GM18505 (cell line): ENCODE data around the gene SFXN2.
"Not testable (repeated sequence)": the region's sequence is repeated elsewhere in the genome, so short reads cannot be mapped to it uniquely, and the experiment has no call there.

ENCODE experiments used
- ATAC-seq: cut with Tn5 transposase; IDR thresholded peaks from one replicate; pipeline ENCODE4 v1.9.1; 2021; ENCODE audit not compliant: unreplicated experiment
- POLR2A ChIP-seq: IDR thresholded peaks from 4 replicates; pipeline ENCODE4 v1.6.1; 2011; ENCODE audit warnings: borderline replicate concordance; ENCODE audit not compliant: insufficient read depth, insufficient read length; ENCODE audit errors: extremely low read depth

SFXN2 gene, protein sequence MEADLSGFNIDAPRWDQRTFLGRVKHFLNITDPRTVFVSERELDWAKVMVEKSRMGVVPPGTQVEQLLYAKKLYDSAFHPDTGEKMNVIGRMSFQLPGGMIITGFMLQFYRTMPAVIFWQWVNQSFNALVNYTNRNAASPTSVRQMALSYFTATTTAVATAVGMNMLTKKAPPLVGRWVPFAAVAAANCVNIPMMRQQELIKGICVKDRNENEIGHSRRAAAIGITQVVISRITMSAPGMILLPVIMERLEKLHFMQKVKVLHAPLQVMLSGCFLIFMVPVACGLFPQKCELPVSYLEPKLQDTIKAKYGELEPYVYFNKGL

DNA sequence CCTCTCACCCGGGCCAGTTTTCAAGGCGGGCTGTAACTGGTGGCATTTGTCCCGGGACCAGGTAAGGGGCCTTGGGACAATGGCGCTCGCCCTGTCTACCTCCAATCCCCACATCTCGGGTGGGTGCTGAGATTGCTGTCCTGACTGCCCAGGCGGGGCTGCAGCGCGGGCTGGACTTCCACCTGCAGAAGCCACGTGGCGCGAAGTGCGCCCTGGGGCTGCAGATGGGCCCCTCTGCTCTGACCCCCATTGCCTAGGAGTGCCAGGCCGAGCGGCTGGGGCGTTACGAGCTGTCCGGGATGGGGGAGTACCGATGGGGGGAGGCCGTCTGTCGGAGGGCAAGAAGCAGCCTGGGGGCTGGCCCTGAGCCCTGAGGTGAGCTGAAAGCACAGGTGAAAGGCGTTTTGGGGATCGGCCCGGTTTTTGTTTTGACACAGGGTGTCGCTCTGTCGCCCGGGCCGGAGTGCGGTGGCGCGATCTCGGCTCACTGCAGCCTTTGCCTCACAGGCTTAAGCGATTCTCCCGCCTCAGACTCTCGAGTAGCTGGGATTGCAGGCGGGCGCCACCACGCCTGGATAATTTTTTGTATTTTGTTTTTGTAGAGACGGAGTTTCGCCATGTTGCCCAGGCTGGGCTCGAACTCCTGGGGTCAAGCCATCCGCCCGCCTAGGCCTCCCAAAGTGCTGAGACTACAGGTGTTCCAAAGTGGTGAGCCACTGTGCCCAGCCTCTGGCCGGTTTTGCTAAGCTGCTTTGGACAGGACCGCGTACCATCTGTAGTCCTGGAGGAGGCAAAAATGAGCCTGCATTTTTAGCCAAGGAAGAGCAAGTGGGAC, at the start of gene SFXN2:
TSS of gene SFXN2 (plus strand) at position 16 of the 835 bp plus-strand sequence. CDS start 12,001 bp downstream, outside the sequence.
- ATAC-seq = peak; percentile 5
- peak; percentile 75 for TF ChIP-seq POLR2A

DNA sequence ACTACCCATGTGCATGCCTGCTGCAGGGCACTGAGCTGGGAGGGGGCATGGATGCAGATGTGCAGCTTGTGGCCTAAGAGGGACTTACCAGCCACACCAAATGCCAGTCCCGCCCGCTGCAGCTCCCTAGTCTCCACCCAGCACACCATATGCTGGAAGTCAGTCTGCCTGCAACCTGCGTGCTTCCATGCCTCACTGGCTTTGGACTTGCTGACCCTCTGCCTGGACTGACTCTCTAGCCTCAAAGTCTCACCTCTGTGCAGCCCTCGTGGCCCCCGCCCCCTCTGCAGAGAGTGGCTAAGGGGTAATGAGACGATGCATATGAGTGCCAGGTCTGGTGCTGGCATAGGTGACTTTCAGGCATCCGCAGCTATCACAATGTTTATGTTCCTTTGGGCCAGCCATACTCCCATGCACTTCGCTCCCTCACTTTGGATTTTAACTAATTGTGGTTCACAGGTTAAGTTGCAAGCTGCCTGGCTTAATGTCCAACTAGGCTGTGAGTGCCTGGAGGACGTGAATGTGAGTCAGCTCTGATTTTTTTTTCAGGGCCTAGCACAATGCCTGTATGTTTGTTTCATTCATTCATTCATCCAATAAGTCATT, 48.4 kb upstream of the SFXN2 start:
- no peak for TF ChIP-seq POLR2A
- no peak for ATAC-seq

DNA sequence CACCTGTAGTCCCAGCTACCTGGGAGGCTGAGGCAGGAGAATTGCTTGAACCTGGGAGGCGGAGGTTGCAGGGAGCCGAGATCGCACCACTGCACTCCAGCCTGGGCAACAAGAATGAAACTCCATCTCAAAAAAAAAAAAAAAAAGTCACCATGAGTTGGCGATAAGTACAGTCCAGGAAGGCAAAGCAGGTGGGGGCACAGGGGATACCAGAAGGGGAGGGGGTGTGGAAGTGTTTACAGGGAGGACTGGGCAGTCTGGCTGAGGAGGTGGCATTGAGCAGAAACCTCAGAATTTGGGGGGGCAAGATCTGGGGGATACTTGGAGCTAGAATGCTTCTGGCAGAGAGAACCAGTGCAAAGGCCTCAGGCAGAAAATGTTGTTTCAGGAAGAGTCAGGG, 47.0 kb upstream of the SFXN2 start:
- ATAC-seq = not testable (repeated sequence)

DNA sequence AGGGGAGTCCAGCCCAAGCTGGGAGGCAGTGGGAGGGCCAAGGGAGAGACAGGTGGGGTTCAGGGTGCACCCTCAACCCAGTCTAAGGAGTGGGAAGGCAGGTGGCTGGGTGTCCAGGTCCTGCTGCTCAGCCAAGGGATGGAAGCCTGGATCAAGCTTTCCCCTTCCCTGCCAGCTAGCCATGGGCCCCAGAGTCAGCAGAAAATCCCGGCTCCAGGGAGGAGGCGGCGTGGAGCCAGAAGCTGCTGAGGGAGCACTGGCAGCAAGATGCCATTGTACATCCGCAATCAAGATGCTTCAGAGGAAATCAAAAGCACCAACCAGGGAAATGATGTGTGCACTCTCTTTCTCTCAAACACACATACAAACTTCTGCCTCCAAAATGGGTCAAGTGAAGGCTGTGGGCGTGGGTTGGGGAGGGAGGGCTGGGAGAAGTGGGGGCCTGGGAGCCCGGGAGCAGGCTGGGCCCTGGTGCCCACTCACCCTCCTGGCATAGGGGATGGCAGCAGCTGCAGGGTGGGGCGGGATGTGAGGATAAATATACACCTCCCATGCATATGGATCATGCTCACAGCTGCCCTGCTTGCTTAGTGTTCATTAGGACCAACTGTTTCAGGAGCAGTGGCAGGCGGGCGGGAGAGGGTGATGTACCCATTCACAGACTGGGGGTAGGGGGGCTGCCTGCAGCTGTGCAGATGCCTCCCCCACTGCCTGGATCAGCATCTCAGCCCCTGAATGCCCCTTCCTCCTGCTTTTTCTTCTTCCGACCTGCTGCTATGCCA, 45.9 kb upstream of the SFXN2 start:
- no peak for TF ChIP-seq POLR2A
- ATAC-seq = no peak

DNA sequence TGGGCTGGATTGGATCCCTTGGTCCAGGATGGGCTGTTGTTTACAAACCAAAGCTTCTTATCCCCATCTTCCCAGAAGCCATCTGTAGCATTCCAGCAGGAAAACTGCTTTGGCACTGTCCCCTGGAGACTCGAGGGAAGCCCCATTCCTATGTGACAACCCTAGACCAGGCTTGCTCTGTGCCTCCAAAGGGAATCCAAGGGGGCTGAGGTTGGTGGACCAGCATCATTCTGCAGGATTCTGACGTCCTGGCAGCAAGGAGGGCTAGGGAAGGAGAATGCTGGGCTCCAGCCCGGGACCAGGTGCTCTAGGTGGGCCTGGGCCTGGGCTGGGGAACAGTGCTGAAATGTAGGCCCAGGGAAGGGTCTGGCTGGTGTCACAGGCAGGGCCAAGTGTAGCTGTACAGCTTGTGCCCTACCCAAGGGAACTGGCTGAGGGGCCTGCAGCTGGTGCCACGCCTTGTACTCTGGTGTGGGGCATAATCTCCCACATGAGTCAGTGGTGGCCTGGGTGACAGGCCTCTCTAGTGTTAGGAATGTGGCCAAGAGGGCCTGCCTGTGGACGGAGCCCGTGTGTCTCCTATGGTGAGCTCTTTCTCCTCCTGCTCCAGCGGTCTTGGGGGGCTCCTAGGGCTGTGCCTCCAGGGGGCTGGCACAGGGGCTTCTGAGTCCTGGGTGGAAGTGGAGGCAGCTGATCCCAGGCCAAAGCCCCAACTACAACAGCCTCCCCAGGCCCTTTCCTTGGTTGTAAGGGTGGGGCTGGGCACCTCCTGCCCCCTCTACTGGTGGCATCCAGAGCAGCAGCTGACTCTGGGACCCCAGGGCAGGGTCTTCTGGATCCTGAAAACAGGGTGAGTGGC, 45.0 kb upstream of the SFXN2 start:
- no peak for TF ChIP-seq POLR2A
- no peak for ATAC-seq

DNA sequence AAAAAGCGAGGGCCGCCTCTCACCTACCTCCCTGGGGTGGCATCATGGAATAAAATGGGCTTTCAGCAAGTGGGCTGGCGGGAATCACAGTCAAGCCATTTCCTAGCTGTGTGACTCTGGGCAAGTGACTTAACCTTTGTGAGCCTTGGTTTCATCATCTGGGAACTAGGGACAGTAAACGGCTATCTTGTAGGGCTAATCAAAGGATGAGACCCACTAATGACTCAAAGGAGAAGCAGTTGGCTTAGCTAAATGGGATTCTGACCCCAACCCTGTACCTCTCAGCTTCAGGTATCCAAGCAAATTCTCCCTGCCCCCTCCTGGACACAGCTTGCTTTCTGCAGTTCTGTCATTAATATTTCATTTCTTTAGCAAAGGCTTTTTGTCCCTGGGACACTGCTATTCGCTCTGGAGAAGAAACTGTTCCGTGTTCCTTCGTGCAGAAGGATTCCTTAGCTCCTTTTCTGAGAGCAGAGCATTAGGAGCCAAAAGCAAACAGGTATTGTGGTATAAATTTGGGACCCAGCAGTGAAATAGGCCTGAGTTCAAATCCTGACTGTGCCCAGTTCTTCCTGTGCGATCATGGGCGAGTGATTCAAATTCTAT, 44.3 kb upstream of the SFXN2 start:
- ATAC-seq = no peak
- no peak for TF ChIP-seq POLR2A

DNA sequence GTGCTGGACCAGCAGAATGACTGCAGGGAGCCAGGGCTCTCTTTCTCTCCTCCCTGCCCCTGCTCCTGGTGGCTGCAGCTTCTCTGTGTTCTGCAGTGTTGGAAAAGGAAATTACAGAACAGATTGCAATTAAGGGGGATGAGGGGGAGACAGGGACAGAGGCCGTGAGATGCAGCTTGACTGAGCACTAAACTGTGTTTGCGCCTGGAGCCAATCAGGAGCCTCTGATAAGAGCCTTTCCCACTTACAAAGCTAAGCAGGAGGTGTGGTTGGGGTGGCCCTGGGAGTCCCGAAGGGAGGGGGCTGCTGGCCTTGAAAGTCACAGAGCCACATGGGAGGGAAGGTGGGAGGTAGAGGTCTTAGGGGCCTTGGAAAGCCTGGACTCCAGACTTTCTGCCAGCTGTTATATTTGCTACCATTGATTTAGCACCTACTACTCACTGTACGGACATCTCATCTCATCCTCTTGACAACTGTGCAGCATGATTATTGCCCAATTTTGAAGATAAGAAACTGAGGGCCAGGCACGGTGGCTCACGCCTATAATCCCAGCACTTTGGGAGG, 43.5 kb upstream of the SFXN2 start:
- TF ChIP-seq POLR2A = no peak
- ATAC-seq = no peak

DNA sequence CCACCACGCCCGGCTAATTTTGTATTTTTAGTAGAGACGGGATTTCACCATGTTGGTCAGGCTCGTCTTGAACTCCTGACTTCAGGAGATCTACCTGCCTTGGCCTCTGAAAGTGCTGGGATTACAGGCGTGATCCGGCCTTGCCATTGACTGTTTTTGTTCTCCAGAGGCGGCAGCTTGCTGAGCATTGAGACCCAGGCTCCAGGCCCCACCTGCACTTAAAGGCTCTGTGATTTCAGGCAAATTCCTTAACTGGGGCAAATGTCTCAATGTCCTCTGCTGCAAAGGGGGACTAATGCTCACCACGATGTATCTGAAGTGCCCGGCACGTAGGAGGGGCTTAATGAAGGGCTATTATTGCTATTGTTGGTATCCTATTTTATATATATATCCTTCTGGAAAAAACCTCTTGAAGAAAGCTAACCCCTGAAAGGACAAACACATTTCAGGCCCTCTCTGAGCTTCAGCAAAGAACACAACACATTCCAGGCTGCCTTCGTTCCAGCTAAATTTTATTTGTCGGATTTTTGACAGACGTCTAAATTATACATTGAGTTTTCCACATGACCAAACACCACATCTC, 41.1 kb upstream of the SFXN2 start:
- no peak for TF ChIP-seq POLR2A
- no peak for ATAC-seq

DNA sequence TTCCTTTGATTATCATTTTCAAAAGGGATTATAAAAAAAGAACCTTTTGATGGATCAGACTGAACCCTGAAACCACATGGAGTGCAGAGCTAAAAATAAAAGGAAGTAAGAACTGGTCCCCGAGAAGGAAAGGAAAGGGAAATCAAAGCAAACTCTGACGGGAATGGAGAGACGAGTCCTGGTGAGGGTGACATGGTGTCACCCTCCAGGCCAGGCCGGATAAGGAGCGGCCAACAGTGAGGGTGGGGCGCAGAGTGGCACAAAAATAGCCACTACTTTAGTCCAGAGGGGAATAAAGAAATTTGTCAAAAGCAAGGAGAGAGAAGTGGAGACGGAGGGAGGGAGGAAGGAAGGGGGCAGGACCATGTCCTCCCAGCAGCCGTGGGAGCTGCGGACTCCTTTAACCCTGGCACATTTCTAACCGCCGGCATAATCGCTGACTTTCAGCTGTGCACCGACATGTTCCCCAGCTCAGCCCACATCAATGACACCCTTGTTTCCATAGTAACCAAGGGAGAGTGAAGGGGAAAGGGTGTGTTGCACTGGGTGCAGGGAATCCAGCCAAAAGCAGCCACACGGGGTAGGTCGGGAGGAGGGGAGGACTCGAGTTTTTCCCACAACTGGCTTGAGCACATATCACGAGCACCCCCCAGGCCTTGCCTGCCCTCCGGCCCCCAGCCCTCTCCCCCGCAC, 40.5 kb upstream of the SFXN2 start:
- TF ChIP-seq POLR2A = no peak
- ATAC-seq = no peak

DNA sequence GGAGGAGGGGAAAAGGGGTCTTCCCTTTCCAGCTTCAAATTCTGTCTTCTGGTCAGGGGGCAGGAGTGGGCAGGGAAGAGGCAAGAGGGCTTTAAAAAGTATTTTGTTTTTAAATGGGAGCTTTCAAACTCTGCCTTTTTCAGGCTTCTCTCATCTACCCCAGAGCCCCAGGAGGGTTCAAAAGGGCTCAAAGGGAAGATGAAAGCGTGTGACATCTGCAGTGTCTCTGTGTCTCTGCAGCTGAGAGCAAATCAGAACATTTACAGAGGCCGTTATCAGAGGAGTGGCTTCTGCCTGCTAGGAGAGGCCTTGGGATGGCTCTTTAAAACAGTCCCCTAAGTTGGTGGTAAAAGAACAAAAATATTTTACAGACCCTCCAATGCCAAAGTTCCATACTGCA, 39.9 kb upstream of the SFXN2 start:
- no peak for ATAC-seq

DNA sequence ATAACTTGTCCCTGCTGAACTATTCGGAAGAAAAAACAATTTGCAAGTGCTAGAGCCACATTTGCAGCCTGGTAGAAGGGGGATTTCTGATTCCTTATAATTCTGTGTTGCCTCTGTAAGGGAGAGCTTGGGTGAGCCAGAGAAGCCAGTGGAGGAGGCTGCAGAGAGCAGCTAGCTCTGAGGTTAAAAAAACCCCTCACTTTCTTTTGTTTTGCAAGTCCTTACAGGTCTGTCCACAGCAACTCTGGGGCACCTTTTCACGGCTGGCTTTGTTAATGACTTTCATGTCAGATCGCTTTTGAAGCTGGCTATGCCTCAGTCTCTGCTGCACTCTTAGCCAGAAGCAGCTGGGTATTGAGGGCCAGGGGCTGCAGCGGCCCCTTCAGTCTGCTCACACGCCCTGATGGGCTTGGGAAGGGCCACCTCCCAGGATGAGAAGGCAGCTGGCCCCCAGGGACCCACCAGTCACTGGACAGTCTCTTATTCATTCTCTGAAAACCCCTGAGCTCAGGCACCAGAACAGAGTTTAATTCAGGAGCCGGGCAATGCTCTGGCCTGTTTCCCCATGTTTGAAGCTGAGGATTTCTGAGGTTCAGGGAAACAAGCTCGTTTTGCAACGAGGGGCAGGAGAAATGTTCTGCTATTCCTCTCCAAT, 39.3 kb upstream of the SFXN2 start:
- no peak for ATAC-seq
- no peak for TF ChIP-seq POLR2A

More for the DNA sequence above, 39.9 kb upstream of the SFXN2 start:
- TF ChIP-seq POLR2A = no peak
